HCT116 (cell line): Measurements from ENCODE around the gene DLG2. TPM values are rescaled to one million over a fixed set of nuclear protein-coding genes. Genes with fewer than 3 reads are reported as not detected.

Experiments
- ATAC-seq: fragments of 200-7000 bp; cut with Tn5 transposase; 2 replicates; pipeline ENCODE4 v1.9.1; 2020; ENCODE audit warnings: mild to moderate bottlenecking, moderate library complexity
- BruUV-seq: library from RNA; stranded (reverse); fragments of 400-500 nt; replicated peaks from 2 replicates; lab custom pipeline; 2021; lab: Mats Ljungman, UMichigan
- CTCF ChIA-PET: fragments of 300-600 bp; sonication (Branson Sonifier 250); formaldehyde crosslinking; loops from one replicate; lab custom pipeline; 2021; ENCODE audit warnings: antibody characterized with exemption; lab: Charles Lee
- POLR2A ChIA-PET: fragments of 300-600, 350-600 bp; sonication (Branson Sonifier 250); formaldehyde crosslinking; loops from one replicate; lab custom pipeline; 2021; ENCODE audit warnings: antibody characterized with exemption; lab: Charles Lee
- RAD21 ChIA-PET, 2 experiments: fragments of 300-600 bp; sonication (Branson Sonifier 250); formaldehyde crosslinking; loops; one replicate each; lab custom pipeline; 2023; ENCODE audit warnings: low total read pairs in 2 of 2; ENCODE audit not compliant: uncharacterized antibody in 2 of 2, unreplicated experiment in 2 of 2, low non-redundant PET in 1 of 2; lab: Charles Lee
- DNase-seq: peaks from one replicate; pipeline ENCODE4 v3.0.0-alpha.2; 2010; ENCODE audit warnings: low read depth, low spot score
- H2AFZ ChIP-seq: fragments of 200-600 bp; shearing (Covaris generic), sonication (generic); 2 replicates; pipeline ENCODE4 v1.6.1; 2017; ENCODE audit warnings: low read depth, mixed run types, mixed read lengths, antibody characterized with exemption, low read length; ENCODE audit not compliant: poor library complexity, severe bottlenecking
- H3K27ac ChIP-seq: 2 replicates; pipeline ENCODE4 v1.5.1; 2012; ENCODE audit warnings: low read depth, low read length
- H3K27me3 ChIP-seq: fragments of 200-600 bp; sonication (generic); 2 replicates; pipeline ENCODE4 v1.6.1; 2016; ENCODE audit warnings: mixed run types, low read length, mixed read lengths; ENCODE audit not compliant: insufficient read depth
- H3K36me3 ChIP-seq, 2 experiments: fragments of 200-500 bp in 1 of 2; fragments of 200-600 bp in 1 of 2; sonication (Bioruptor generic) in 1 of 2; sonication (generic) in 1 of 2; 2 replicates each; pipeline versions ENCODE4 v1.5.1 to v1.6.1; 2014 to 2016; ENCODE audit warnings: low read length in 2 of 2, inconsistent platforms in 1 of 2, mixed read lengths in 1 of 2, mixed run types in 1 of 2; ENCODE audit not compliant: insufficient read depth in 2 of 2, control insufficient read depth in 1 of 2
- H3K4me1 ChIP-seq, 2 experiments: fragments of 200-600 bp in 1 of 2; sonication (generic) in 1 of 2; 2 replicates each; pipeline versions ENCODE4 v1.5.1 to v1.6.1; 2012 to 2017; ENCODE audit warnings: low read length in 2 of 2, inconsistent platforms in 1 of 2, mild to moderate bottlenecking in 1 of 2, mixed read lengths in 1 of 2, mixed run types in 1 of 2, moderate library complexity in 1 of 2; ENCODE audit not compliant: insufficient read depth in 2 of 2, control insufficient read depth in 1 of 2
- H3K4me2 ChIP-seq: fragments of 200-600 bp; sonication (generic); 2 replicates; pipeline ENCODE4 v1.6.1; 2017; ENCODE audit warnings: mixed run types, low read length, mixed read lengths
- H3K4me3 ChIP-seq, 2 experiments: fragments of 200-600 bp in 1 of 2; sonication (generic) in 1 of 2; replicated peaks in 1 of 2; 2 replicates each; pipeline ENCODE4 v1.5.1; 2011 to 2016; ENCODE audit warnings: low read length in 2 of 2, control low read depth in 1 of 2, low read depth in 1 of 2, mild to moderate bottlenecking in 1 of 2, mixed read lengths in 1 of 2, mixed run types in 1 of 2
- H3K79me2 ChIP-seq: fragments of 200-600 bp; sonication (generic); 2 replicates; pipeline ENCODE4 v1.6.1; 2017; ENCODE audit warnings: mild to moderate bottlenecking, mixed run types, low read length, moderate library complexity, mixed read lengths; ENCODE audit not compliant: insufficient read depth
- H3K9ac ChIP-seq: fragments of 200-600 bp; sonication (generic); 2 replicates; pipeline ENCODE4 v1.6.1; 2016; ENCODE audit warnings: low read length, mixed read lengths
- H3K9me2 ChIP-seq: fragments of 200-600 bp; sonication (generic), shearing (Covaris generic); 2 replicates; pipeline ENCODE4 v1.6.1; 2017; ENCODE audit warnings: mixed run types, mild to moderate bottlenecking, moderate library complexity; ENCODE audit not compliant: insufficient read depth
- H3K9me3 ChIP-seq, 2 experiments: fragments of 200-500 bp in 1 of 2; fragments of 200-600 bp in 1 of 2; sonication (Bioruptor generic) in 1 of 2; sonication (generic) in 1 of 2; 2 replicates each; pipeline ENCODE4 v1.6.1; 2014 to 2017; ENCODE audit warnings: low read length in 2 of 2, mixed read lengths in 2 of 2, inconsistent platforms in 1 of 2, low read depth in 1 of 2, mild to moderate bottlenecking in 1 of 2, mixed run types in 1 of 2, moderate library complexity in 1 of 2; ENCODE audit not compliant: control insufficient read depth in 1 of 2, insufficient read depth in 1 of 2
- H4K20me1 ChIP-seq: fragments of 200-600 bp; sonication (generic), shearing (Covaris generic); 2 replicates; pipeline ENCODE4 v1.6.1; 2017; ENCODE audit warnings: mixed run types, mild to moderate bottlenecking, moderate library complexity; ENCODE audit not compliant: insufficient read depth
- CBX3 ChIP-seq: IDR thresholded peaks from 2 replicates; pipeline ENCODE4 v1.6.1; 2012; ENCODE audit warnings: low read depth
- CEBPB ChIP-seq: IDR thresholded peaks from 2 replicates; pipeline ENCODE4 v1.6.1; 2012; ENCODE audit warnings: low read depth
- ELF1 ChIP-seq: IDR thresholded peaks from 2 replicates; pipeline ENCODE4 v1.6.1; 2012; ENCODE audit warnings: low read depth, borderline replicate concordance
- EZH2 ChIP-seq: fragments of 200-600 bp; sonication (generic); IDR thresholded peaks from 2 replicates; pipeline ENCODE4 v1.6.1; 2017; ENCODE audit warnings: antibody characterized with exemption, mixed run types
- EZH2phosphoT487 ChIP-seq: fragments of 200-600 bp; IDR thresholded peaks from 2 replicates; pipeline ENCODE4 v1.6.1; 2018; ENCODE audit warnings: antibody characterized with exemption, borderline replicate concordance
- FOSL1 ChIP-seq: IDR thresholded peaks from 2 replicates; pipeline ENCODE4 v1.6.1; 2012; ENCODE audit warnings: low read depth
- POLR2A ChIP-seq: IDR thresholded peaks from 2 replicates; pipeline ENCODE4 v1.7.0; 2011; ENCODE audit warnings: borderline replicate concordance; ENCODE audit not compliant: insufficient read depth, insufficient read length; ENCODE audit errors: extremely low read depth
- POLR2AphosphoS5 ChIP-seq: IDR thresholded peaks from 2 replicates; pipeline ENCODE4 v1.6.1; 2011; ENCODE audit warnings: mild to moderate bottlenecking, low read depth, low read length, moderate library complexity
- SIN3A ChIP-seq: IDR thresholded peaks from 2 replicates; pipeline ENCODE4 v1.6.1; 2012; ENCODE audit warnings: low read depth
- SP1 ChIP-seq: IDR thresholded peaks from 2 replicates; pipeline ENCODE4 v1.6.1; 2012; ENCODE audit warnings: low read depth
- SRF ChIP-seq: IDR thresholded peaks from 2 replicates; pipeline ENCODE4 v1.6.1; 2012; ENCODE audit warnings: low read depth
- TCF7L2 ChIP-seq: IDR thresholded peaks from 2 replicates; pipeline ENCODE4 v1.7.0; 2011; ENCODE audit warnings: borderline replicate concordance, inconsistent platforms; ENCODE audit not compliant: insufficient read depth, insufficient read length; ENCODE audit errors: extremely low read depth
- YY1 ChIP-seq: IDR thresholded peaks from 2 replicates; pipeline ENCODE4 v1.6.1; 2011; ENCODE audit warnings: low read length, low read depth, moderate library complexity, mild to moderate bottlenecking; ENCODE audit not compliant: insufficient replicate concordance; ENCODE audit errors: extremely low read depth
- ZFX ChIP-seq: fragments of 450-650 bp; IDR thresholded peaks from 2 replicates; pipeline ENCODE4 v1.6.1; 2017
- intact Hi-C: fragments of 100-400 bp; cut with micrococcal nuclease; formaldehyde crosslinking; loops from 2 replicates; pipeline ENCODE4 v1.10.0; 2022
- total RNA-seq: library from RNA; stranded (reverse); gene quantifications from one replicate; pipeline ENCODE4 v1.2.1, GENCODE V29; 2021; ENCODE audit not compliant: unreplicated experiment
- TF ChIP-seq, protein P1 (sequence below): IDR thresholded peaks from 2 replicates; pipeline ENCODE4 v1.6.1; 2012
- TF ChIP-seq, protein P2 (sequence below): IDR thresholded peaks from 2 replicates; pipeline ENCODE4 v1.6.1; 2012
- TF ChIP-seq, protein P3 (sequence below), 3 experiments: fragments of 200-600 bp in 1 of 3; sonication (generic) in 1 of 3; IDR thresholded peaks in 2 of 3; conservative IDR thresholded peaks in 1 of 3; 2 replicates each; pipeline ENCODE4 v1.5.1; 2012 to 2017; ENCODE audit warnings: low read depth in 2 of 3, low read length in 2 of 3, antibody characterized with exemption in 1 of 3, borderline replicate concordance in 1 of 3, control low read depth in 1 of 3, mild to moderate bottlenecking in 1 of 3, mixed read lengths in 1 of 3, mixed run types in 1 of 3, moderate library complexity in 1 of 3; ENCODE audit not compliant: insufficient read depth in 1 of 3
- TF ChIP-seq, protein P4 (sequence below): IDR thresholded peaks from 2 replicates; pipeline ENCODE4 v1.6.1; 2012; ENCODE audit warnings: low read depth
- TF ChIP-seq, protein P5 (sequence below): IDR thresholded peaks from 2 replicates; pipeline ENCODE4 v1.6.1; 2011; ENCODE audit warnings: mild to moderate bottlenecking, low read length, moderate library complexity; ENCODE audit not compliant: insufficient replicate concordance; ENCODE audit errors: extremely low read depth

The DLG2 gene
- total RNA-seq, 1 experiment from 2014 or later, result 2.4 TPM

DNA sequence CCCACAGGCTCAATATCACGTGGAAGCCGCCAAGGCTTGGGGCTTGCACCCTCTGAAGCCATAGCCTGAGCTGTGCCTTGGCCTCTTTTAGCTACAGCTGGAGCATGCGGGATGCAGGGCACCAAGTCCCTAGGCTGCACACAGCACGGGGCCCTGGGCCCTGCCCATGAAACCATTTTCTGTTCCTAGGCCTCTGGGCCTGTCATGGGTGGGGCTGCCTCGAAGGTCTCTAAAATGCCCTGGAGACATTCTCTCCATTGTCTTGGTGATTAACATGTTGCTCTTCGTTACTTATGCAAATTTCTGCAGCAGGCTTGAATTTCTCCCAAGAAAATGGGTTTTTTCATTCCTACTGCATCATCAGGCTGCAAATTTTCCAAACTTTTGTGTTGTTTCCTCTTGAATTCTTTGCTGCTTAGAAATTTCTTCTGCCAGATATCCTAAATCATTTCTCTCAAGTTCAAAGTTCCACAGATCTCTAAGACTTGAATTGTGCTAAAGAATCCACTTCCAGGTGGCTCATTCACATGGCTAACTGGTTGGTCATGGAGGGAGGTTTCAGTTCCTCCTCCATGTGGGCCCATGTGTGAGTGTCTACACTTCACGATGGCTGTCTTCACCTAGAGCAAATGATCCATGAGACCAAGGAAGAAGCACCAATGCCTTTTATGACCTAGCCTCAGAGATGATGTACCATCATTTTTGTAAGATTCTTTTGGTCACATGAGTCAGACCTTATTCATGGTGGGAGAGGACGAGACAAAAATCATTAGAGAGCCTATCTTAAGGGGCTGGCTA is 45.2 kb upstream of the DLG2 start:
- H3K27ac ChIP-seq, result no peak overlapping the region
- no peaks in the 10 kb centered on the region for H3K36me3 ChIP-seq
- H3K9me3 ChIP-seq, result no peaks in the 10 kb centered on the region
- ChIA-PET CTCF (no interaction called here), POLR2A (no interaction called here), RAD21 (no interaction called here)
- intact Hi-C loops, result no loop called here
- H4K20me1 ChIP-seq, result no peaks in the 10 kb centered on the region
- no peaks in the 10 kb centered on the region for H3K4me1 ChIP-seq
- no peaks in the 10 kb centered on the region for H3K79me2 ChIP-seq
- BruUV-seq, result no TSS peak
- no peaks in the 10 kb centered on the region for H3K9me2 ChIP-seq
- H3K4me2 ChIP-seq, result no peak overlapping the region
- H3K4me3 ChIP-seq, result no peak overlapping the region
- no peak overlapping the region for H3K9ac ChIP-seq
- no peak overlapping the region for H2AFZ ChIP-seq
- ATAC-seq, result no peak
- DNase-seq, result no peak
- no peak for TF ChIP-seq SRF
- no peak for TF ChIP-seq ELF1
- no peak for TF ChIP-seq FOSL1
- TF ChIP-seq SIN3A, result no peak
- TF ChIP-seq, protein P1, sequence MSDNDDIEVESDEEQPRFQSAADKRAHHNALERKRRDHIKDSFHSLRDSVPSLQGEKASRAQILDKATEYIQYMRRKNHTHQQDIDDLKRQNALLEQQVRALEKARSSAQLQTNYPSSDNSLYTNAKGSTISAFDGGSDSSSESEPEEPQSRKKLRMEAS, result no peak
- TF ChIP-seq, protein P2, sequence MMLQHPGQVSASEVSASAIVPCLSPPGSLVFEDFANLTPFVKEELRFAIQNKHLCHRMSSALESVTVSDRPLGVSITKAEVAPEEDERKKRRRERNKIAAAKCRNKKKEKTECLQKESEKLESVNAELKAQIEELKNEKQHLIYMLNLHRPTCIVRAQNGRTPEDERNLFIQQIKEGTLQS, result no peak
- TF ChIP-seq CBX3, result no peak
- no peak for TF ChIP-seq SP1
- no peak for TF ChIP-seq ZFX
- TF ChIP-seq POLR2A, result no peak
- TF ChIP-seq, protein P3, sequence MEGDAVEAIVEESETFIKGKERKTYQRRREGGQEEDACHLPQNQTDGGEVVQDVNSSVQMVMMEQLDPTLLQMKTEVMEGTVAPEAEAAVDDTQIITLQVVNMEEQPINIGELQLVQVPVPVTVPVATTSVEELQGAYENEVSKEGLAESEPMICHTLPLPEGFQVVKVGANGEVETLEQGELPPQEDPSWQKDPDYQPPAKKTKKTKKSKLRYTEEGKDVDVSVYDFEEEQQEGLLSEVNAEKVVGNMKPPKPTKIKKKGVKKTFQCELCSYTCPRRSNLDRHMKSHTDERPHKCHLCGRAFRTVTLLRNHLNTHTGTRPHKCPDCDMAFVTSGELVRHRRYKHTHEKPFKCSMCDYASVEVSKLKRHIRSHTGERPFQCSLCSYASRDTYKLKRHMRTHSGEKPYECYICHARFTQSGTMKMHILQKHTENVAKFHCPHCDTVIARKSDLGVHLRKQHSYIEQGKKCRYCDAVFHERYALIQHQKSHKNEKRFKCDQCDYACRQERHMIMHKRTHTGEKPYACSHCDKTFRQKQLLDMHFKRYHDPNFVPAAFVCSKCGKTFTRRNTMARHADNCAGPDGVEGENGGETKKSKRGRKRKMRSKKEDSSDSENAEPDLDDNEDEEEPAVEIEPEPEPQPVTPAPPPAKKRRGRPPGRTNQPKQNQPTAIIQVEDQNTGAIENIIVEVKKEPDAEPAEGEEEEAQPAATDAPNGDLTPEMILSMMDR (IDR thresholded peaks at IDR 0.05 in 2 of 3, conservative IDR thresholded peaks at IDR 0.05 in 1 of 3; ENCODE audit: borderline replicate concordance in 1 of 3, insufficient read depth in 1 of 3, low read depth in 2 of 3, low read length in 2 of 3), result no peak
- TF ChIP-seq EZH2phosphoT487, result no peak
- no peak for TF ChIP-seq YY1
- no peak for TF ChIP-seq POLR2AphosphoS5
- no peak for TF ChIP-seq EZH2
- TF ChIP-seq, protein P4, sequence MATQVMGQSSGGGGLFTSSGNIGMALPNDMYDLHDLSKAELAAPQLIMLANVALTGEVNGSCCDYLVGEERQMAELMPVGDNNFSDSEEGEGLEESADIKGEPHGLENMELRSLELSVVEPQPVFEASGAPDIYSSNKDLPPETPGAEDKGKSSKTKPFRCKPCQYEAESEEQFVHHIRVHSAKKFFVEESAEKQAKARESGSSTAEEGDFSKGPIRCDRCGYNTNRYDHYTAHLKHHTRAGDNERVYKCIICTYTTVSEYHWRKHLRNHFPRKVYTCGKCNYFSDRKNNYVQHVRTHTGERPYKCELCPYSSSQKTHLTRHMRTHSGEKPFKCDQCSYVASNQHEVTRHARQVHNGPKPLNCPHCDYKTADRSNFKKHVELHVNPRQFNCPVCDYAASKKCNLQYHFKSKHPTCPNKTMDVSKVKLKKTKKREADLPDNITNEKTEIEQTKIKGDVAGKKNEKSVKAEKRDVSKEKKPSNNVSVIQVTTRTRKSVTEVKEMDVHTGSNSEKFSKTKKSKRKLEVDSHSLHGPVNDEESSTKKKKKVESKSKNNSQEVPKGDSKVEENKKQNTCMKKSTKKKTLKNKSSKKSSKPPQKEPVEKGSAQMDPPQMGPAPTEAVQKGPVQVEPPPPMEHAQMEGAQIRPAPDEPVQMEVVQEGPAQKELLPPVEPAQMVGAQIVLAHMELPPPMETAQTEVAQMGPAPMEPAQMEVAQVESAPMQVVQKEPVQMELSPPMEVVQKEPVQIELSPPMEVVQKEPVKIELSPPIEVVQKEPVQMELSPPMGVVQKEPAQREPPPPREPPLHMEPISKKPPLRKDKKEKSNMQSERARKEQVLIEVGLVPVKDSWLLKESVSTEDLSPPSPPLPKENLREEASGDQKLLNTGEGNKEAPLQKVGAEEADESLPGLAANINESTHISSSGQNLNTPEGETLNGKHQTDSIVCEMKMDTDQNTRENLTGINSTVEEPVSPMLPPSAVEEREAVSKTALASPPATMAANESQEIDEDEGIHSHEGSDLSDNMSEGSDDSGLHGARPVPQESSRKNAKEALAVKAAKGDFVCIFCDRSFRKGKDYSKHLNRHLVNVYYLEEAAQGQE, result no peak
- TF ChIP-seq CEBPB, result no peak
- TF ChIP-seq, protein P5, sequence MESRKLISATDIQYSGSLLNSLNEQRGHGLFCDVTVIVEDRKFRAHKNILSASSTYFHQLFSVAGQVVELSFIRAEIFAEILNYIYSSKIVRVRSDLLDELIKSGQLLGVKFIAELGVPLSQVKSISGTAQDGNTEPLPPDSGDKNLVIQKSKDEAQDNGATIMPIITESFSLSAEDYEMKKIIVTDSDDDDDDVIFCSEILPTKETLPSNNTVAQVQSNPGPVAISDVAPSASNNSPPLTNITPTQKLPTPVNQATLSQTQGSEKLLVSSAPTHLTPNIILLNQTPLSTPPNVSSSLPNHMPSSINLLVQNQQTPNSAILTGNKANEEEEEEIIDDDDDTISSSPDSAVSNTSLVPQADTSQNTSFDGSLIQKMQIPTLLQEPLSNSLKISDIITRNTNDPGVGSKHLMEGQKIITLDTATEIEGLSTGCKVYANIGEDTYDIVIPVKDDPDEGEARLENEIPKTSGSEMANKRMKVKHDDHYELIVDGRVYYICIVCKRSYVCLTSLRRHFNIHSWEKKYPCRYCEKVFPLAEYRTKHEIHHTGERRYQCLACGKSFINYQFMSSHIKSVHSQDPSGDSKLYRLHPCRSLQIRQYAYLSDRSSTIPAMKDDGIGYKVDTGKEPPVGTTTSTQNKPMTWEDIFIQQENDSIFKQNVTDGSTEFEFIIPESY, result no peak
- no peak for TF ChIP-seq TCF7L2
- TF ChIP-seq, all 23 proteins: peak for 0
- no peaks in the 10 kb centered on the region for H3K27me3 ChIP-seq
